ENCODE measurements around the gene MGRN1. TPM values are rescaled to one million over a fixed set of nuclear protein-coding genes. Genes with fewer than 3 reads are reported as not detected.

MGRN1 gene
- total and polyA plus RNA-seq, 2 of the 13 experiments (the other 11 are each of a cell fraction or from before 2014, with no cell fraction given): 11.9 to 12.6 TPM

GRCh38 chr16:4660454-4661007 is 35.9 kb downstream of the MGRN1 start (continued):
- TF ChIP-seq PBX2 (CRISPR knock-in tag; IDR thresholded peaks at IDR 0.05) (no peak), CCAR2 (optimal IDR thresholded peaks at IDR 0.05; ENCODE audit: low read depth, low read length) (no peak), SOX5 (CRISPR knock-in tag; IDR thresholded peaks at IDR 0.05; ENCODE audit: borderline replicate concordance) (0 out of 2 replicates have a peak, but pooled peaks have one; percentile 14), ETS1 (CRISPR knock-in tag; IDR thresholded peaks at IDR 0.05) (no peak), NR1H2 (CRISPR knock-in tag; IDR thresholded peaks at IDR 0.05; ENCODE audit: borderline replicate concordance, low read depth) (no peak), FOXO1 (CRISPR knock-in tag; IDR thresholded peaks at IDR 0.05) (no peak), ZNF326 (CRISPR knock-in tag; IDR thresholded peaks at IDR 0.05; ENCODE audit: borderline replicate concordance) (no peak), ATF7-NPFF (CRISPR knock-in tag; IDR thresholded peaks at IDR 0.05; ENCODE audit: low read depth) (no peak), ZNF512 (CRISPR knock-in tag; IDR thresholded peaks at IDR 0.05) (no peak), ISX (CRISPR knock-in tag; conservative IDR thresholded peaks at IDR 0.05) (no peak), ETV6 (CRISPR knock-in tag; conservative IDR thresholded peaks at IDR 0.05) (no peak), PHB2 (IDR thresholded peaks at IDR 0.05; ENCODE audit: partially characterized antibody) (no peak), EZH2 (conservative IDR thresholded peaks at IDR 0.05; ENCODE audit: low read depth, low read length) (no peak), HNRNPL (IDR thresholded peaks at IDR 0.05; ENCODE audit: low read depth, low read length) (0 out of 2 replicates have a peak, but pooled peaks have one; percentile 20), ELF3 (CRISPR knock-in tag; IDR thresholded peaks at IDR 0.05) (peak; percentile 39; the same call in 1 of the 2 replicates), NR3C1 (CRISPR knock-in tag; IDR thresholded peaks at IDR 0.05) (no peak), ZNF75D (CRISPR knock-in tag; IDR thresholded peaks at IDR 0.05; ENCODE audit: borderline replicate concordance) (no peak), ZNF570 (CRISPR knock-in tag; IDR thresholded peaks at IDR 0.05; ENCODE audit: borderline replicate concordance) (no peak), MXD3 (CRISPR knock-in tag; IDR thresholded peaks at IDR 0.05) (no peak)
- TF ChIP-seq, protein P1, sequence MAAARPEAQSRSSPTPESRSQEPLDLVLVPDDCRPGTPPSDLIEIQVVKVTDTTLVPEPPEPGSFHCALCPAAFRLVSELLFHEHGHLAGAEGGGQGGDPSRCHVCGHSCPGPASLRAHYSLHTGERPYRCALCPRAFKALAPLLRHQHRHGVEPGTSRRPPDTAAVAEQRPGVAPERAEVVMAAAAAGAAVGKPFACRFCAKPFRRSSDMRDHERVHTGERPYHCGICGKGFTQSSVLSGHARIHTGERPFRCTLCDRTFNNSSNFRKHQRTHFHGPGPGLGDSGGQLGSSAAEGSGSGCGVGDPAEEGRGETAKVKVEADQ (CRISPR knock-in tag; IDR thresholded peaks at IDR 0.05; ENCODE audit: borderline replicate concordance): no peak
- TF ChIP-seq, protein P2, sequence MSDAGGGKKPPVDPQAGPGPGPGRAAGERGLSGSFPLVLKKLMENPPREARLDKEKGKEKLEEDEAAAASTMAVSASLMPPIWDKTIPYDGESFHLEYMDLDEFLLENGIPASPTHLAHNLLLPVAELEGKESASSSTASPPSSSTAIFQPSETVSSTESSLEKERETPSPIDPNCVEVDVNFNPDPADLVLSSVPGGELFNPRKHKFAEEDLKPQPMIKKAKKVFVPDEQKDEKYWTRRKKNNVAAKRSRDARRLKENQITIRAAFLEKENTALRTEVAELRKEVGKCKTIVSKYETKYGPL (CRISPR knock-in tag; IDR thresholded peaks at IDR 0.05): no peak
- TF ChIP-seq, protein P3, sequence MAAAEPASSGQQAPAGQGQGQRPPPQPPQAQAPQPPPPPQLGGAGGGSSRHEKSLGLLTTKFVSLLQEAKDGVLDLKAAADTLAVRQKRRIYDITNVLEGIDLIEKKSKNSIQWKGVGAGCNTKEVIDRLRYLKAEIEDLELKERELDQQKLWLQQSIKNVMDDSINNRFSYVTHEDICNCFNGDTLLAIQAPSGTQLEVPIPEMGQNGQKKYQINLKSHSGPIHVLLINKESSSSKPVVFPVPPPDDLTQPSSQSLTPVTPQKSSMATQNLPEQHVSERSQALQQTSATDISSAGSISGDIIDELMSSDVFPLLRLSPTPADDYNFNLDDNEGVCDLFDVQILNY (CRISPR knock-in tag; conservative IDR thresholded peaks at IDR 0.05): no peak

Measured in HepG2 (cell line).